DMS 273 treated with DMSO at 0.1 percent for 48 hours (cell line): ENCODE data around the gene RIPPLY2.

Experiments used
- DNase-seq: peaks from one replicate; lab custom pipeline; 2025; lab: John Stamatoyannopoulos, UW

RIPPLY2 gene

DNA sequence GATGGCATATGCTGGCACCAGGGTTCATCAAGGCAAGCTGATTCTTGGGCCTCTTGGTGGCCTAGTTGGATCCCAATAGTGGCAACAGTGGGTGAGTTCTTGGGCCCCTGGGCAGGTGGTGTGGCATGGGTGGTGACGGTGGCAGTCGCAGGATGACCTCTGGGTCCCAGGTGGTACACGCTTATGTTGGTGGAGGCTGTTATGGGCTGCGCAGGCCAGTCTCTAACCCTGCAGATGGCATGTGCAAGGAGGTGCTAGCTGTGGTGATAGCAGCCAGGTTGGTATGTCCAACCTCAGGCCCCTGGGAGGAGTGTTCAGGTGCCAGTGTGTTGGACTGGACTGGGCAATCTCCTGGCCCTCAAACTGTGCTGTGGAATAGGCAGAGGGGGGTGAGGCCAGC lies 52.5 kb downstream of the RIPPLY2 start:
- DNase-seq: no peak
